Measurements from ENCODE around the gene MAGI2. TPM values are rescaled to one million over a fixed set of nuclear protein-coding genes. Genes with fewer than 3 reads are reported as not detected.

Gene MAGI2
- total RNA-seq, 2 donors from 2014 or later: 17.9 to 21.0 TPM

DNA sequence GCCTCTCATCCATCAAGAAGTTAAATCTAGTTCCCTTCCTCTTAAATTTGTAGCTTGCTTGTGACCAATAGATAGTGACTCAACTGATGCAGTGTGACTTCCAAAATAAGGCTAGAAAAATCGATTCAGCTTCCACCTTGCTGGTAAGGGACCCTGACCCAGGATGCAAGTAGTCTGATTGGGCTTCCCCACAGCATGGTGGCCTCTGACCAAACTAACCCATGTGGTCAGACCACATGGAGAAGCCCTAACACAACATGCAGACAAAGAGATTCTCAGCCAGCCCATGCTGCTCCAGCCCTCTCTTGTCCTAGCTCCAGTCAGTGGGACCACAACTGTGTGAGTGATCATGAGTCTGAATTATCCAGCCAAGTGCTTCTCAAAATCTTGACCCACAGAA lies 710.8 kb downstream of the MAGI2 start:
- intact Hi-C loops (cut with DNase I): no loop called here
- DNase-seq (ENCODE audit: low spot score): no peak

DNA sequence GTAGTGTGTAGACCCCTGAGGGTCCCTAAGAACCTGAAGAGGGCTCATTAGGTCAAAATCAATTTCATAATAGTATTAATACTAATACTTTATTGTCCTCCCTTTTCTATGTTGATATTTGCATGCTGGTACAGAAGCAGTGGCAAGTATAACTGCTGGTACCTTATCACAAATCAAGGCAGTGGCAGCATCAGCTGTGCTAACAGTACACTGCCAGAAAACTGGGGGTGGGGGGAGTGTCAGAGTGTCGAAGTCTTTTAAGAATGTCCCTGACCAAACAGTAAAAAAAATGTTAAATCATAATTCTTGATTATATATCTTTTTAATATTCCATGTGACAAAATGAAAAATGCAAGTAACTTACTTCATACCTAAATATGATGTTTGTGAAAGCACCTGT lies 716.9 kb downstream of the MAGI2 start:
- DNase-seq (ENCODE audit: low spot score): no peak
- intact Hi-C loops (cut with DNase I): no loop called here

DNA sequence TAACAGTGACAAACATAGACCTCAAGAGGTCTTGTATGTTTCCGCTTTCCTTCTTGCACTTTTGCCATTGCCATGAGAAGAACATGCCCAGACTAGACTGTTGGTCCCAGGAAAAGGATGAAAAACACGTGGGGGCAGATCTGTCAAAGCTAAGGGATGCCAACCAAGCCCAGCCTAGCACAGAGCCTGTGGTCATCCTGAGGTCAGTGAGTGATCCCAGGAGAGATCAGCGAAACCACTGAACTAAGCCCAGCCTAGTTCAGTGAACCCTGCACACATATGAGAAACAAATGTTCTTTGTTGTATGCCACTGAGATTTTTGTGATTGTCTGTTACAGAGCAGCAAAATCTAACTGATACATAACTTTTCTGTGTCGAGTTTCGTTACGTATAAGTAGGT lies 718.8 kb downstream of the MAGI2 start:
- no peak for DNase-seq (ENCODE audit: low spot score)
- intact Hi-C loops (cut with DNase I): no loop called here

DNA sequence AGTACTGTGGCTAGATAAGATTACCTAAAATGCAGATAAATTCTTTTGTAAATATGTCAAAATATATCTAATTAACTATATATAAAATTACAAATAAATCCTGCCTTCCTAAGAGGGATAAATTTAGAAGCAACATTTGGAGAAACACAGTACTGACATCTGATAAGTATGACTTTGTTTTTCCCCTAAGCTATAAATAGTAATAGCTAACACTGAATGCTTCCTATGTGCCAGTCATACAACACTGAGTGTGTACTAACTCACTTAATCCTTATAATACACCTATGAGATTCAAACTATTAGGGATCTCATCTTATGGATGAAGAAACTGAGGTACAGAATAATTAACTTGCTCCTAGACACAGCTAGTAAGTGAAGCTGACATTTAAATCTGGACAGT lies 733.4 kb downstream of the MAGI2 start:
- intact Hi-C loops (cut with DNase I): no loop called here
- DNase-seq (ENCODE audit: low spot score): no peak

DNA sequence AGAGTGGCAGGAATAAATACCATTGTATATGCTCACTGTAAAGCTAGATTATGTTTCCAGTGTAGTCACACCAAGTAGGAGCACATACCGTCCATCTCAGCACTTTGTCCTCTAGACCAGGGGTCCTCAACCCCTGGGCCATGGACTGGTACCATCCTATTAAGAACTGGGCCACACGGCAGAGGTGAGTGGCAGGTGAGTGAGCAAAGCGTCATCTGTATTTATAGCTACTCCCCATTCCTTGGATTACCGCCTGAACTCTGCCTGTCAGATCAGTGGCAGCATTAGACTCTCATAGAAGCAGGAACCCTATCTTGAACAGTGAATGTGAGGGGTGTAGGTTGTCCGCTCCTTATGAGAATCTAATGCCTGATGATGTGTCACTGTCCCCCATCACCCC lies 735.3 kb downstream of the MAGI2 start:
- DNase-seq (ENCODE audit: low spot score): no peak
- intact Hi-C loops (cut with DNase I): no loop called here

DNA sequence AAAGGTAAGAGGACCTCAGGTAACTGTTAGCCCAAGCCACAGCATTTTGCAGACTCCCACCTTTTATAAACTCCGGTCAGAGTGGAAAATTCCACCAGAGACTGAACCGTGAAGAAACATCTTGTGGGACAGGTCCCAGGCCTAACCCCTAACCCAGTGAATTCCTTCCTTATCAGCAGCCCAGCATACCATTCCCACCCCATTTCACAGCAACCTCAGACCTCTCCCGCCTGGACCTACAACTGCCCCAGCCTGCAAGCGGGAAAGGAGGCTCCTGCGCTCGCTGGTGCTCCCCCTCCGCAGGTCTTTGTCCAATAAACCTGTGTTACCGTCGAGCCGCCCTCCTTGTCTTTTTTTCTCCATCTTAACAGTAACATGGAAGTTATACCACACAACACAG lies 736.6 kb downstream of the MAGI2 start:
- intact Hi-C loops (cut with DNase I): no loop called here
- DNase-seq (ENCODE audit: low spot score): no peak

DNA sequence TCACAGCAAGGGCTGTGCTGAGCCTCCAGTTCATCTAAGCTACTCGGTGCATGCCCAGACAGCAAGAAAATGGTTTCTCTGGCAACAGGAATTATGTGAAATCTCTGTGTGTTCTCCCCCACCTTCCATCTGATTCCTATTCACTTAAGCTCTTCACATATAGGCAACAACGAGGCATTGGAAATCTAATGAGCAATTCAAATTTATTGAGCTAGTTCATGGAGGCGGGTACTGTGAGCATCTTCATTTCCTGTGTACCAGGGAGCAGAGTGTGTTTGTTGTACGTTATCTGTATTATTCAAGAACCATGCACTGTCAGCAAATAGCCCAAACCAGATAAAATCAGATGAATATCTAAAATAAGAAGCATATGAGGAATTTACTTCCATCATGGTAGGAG lies 739.1 kb downstream of the MAGI2 start:
- intact Hi-C loops (cut with DNase I): no loop called here
- no peak for DNase-seq (ENCODE audit: low spot score)

DNA sequence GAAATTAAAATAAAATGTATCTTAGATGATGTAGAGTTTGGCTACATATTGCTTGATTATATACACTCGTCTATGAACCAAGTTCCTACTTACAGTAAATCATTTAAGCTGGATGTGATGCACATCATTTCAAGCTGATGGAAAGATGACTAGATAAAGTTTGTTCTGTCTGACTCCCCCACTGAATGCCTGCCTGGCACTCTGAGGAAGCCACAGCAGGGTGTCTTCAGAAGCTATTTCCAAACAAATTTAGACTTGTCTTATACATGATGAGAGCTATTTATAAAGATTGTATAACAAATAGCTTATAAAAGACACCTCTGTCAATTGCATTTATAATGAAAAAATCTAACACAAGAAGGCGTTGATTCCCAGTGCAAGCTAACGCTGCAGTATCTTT lies 741.4 kb downstream of the MAGI2 start:
- intact Hi-C loops (cut with DNase I): no loop called here
- DNase-seq (ENCODE audit: low spot score): no peak

DNA sequence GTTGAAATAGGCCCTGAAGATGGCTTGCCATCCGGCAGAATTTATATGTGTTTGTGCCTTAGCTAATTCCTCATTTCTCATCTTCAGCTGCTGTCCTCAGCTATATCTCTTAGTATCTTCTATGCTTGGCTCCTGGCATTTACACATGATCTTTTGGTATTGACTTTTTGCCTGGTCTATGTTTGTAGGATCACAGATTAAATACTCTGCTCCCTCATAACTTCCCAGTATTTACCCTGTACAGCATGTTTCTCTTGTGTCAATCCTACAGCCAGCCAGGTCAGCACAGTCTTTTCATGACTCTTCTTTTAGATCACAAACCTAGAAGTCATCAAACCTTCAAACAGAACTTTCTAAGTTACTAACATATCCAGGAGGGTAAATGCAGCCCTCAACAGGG lies 743.8 kb downstream of the MAGI2 start:
- intact Hi-C loops (cut with DNase I): no loop called here
- DNase-seq (ENCODE audit: low spot score): no peak

DNA sequence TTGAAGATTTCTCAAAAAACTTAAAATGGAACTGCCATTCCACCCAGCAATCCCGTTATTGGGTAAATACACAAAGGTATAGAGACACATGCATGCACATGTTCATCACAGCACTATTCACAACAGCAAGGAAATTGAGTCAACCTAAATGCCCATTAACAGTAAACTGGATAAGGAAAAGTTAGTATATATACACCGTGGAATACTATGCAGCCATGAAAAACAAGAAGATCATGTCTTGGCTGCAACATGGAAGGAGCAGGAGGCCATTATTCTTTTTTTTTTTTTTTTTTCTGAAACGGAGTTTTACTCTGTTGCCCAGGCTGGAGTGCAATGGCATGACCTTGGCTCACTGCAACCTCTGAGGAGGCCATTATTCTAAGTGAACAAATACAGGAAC lies 749.0 kb downstream of the MAGI2 start:
- DNase-seq (ENCODE audit: low spot score): no peak
- intact Hi-C loops (cut with DNase I): loop anchor here in 1 of 2 donors (2.0 kb wide), 1 partner anchor 198 kb away; no protein-coding TSS in a partner anchor

DNA sequence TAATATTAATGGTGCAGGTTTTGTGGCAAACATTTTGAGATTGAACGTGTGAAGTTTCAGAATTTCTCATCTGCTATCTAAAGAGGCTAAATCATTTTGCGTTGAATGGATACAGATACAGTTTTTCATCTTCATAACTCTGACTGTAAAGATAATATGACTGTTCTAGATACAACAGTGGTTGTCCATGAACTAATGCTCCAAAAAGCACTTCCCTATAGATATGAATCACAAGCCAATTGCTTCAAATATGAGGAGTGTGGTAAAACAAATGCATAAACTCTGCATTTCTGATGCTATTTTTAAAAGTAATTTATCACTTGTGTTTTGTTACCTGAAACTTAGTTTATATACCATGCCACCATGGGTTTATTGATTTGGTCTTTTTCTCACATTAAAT lies 750.1 kb downstream of the MAGI2 start:
- DNase-seq (ENCODE audit: low spot score): no peak
- intact Hi-C loops (cut with DNase I): no loop called here

DNA sequence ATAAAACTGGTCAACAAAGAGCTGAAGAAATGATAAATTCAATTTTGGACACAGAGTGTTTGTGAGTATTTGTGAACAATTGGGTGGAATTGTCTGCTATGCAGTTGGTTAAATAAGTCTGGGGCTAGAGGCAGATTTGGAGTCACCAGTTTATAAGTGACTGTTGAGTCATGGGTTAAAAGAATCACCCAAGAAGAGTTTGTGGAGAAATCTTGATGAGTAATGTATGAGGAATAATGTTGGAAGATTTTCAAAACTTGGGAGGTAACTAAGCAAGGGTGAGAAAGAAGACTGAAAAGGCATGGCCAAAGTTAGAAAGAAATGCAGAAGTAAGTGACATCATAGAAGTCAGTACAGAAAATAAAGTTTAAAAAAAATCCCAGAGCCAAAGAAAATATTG lies 750.7 kb downstream of the MAGI2 start:
- intact Hi-C loops (cut with DNase I): no loop called here
- no peak for DNase-seq (ENCODE audit: low spot score)

DNA sequence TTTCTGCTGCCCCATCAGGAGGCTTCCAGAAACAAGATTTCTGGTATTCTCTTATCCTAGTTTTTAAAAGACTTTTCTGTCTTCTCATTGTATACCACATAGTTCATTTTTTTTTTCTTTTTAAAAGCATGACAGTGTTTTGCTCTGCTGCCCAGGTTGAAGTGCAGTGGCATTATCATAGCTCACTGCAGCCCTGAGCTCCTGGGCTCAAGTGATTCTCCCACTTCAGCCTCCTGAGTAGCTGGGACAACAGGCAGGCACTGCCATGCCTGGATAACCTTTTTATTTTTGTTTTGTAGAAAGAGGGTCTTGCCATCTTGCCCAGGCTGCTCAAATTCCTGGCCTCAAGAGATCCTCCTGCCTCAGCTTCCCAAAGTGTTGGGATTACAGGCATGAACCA lies 757.6 kb downstream of the MAGI2 start:
- intact Hi-C loops (cut with DNase I): no loop called here
- no peak for DNase-seq (ENCODE audit: low spot score)

DNA sequence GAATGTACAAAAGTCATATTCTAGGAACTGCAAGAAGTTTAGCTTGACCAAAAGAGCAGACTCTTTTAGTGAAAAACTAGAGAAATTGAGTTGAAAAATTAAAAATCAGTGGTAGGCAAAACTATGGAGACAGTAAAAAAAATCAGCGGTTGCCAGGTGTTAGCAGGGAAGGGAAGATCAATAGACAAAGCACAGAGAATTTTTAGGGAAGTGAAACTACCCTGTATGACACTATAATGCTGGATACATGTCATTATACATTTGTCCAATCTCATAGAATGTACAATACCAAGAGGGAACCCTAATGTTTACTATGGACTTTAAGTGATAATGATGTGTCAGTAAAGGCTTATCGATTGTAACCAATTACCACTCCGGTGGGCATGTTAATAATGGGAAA lies 761.9 kb downstream of the MAGI2 start:
- intact Hi-C loops (cut with DNase I): no loop called here
- DNase-seq (ENCODE audit: low spot score): no peak

DNA sequence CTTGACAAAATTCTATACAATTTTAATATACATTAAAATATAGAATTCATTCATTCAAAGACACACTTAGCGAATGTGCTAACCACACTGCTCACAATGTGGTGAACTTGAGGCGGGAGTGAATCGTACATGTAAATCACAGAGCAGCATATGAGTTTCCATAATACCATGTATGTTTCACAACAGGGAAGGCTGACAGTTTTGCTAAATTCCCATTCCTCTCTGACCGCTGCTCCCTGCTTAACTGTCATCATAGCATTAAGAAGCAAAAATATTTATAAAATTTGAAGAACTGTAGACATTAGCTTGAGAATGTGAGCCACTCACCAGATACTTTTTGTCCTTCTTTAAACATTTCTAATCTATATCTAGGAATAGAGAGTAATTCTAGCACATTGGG lies 763.3 kb downstream of the MAGI2 start:
- DNase-seq (ENCODE audit: low spot score): no peak
- intact Hi-C loops (cut with DNase I): no loop called here

DNA sequence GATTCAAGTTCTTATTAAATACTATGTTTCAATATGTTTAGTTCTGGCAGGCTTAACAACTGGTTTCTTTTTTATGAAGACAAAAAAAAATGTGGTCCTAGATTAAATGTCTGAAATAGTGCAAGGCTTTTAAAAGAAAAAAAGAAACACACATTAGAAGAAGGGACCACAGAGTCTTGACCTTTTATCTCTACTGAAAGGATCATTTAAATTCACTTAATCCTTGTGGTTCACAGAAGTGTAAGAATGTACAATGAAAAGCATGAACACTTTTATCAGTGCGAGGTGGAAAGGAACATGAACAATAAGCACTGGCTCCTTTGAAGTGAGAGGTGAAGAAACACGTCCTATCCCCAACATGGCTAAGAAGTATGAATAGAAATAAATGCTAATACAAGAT lies 765.1 kb downstream of the MAGI2 start:
- intact Hi-C loops (cut with DNase I): no loop called here
- DNase-seq (ENCODE audit: low spot score): no peak

DNA sequence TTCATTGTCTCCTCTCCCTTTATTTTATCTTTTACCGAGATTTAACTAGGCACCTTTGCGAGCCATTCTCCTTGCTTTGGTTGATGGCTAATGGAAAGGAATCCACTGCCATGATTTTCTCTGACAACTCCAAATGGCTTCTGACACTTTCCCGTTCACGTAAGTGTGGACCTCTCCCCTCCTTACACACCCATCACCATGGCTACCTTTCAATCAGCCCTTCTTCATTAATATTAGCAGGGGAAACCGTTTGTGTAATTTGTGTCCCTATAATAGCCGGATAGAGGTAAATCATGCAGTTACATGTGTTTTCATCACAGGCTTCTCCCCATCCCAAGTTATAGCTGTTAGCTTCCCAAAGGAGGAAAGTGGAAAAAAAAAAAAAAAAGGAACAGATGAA lies 767.3 kb downstream of the MAGI2 start:
- DNase-seq (ENCODE audit: low spot score): no peak
- intact Hi-C loops (cut with DNase I): no loop called here

DNA sequence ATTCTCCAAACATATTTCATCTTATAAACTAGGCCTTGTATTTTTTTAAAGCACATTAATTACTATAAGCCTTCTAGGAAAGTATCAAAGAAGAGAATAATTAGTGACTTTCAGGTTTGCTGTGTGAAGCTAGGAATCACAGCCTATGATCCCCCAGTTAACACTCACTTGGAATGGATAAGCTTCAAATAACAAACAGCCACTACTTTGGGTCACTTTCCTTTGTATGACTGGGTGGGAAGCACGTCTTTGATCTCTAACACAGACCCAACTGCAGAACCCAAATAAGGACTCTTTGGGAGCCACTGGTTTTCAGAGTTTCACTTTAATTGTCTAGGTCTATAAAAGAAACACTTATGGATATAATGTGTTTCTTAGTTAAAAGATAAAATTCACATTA lies 769.3 kb downstream of the MAGI2 start:
- intact Hi-C loops (cut with DNase I): no loop called here

DNA sequence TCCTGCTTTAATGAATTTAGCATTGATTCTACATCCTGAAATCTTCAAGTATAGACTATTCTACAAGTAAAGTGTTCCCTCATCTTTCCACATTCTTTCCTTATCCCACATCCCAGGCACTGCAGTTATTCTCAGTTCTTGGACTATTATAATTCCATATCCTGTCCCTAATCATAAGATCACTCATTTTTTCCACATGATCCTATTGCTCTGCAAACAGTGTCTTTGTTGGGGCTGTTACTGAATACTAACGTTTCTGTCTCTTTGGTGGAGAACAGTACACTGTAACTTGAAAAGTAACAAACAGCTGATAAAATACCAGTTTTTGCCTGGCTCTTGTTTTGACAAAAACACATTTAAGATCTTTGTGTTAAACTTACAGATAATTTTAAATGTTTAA lies 769.9 kb downstream of the MAGI2 start:
- intact Hi-C loops (cut with DNase I): no loop called here

More for the DNA sequence above, 769.3 kb downstream of the MAGI2 start:
- no peak for DNase-seq (ENCODE audit: low spot score)

DNA sequence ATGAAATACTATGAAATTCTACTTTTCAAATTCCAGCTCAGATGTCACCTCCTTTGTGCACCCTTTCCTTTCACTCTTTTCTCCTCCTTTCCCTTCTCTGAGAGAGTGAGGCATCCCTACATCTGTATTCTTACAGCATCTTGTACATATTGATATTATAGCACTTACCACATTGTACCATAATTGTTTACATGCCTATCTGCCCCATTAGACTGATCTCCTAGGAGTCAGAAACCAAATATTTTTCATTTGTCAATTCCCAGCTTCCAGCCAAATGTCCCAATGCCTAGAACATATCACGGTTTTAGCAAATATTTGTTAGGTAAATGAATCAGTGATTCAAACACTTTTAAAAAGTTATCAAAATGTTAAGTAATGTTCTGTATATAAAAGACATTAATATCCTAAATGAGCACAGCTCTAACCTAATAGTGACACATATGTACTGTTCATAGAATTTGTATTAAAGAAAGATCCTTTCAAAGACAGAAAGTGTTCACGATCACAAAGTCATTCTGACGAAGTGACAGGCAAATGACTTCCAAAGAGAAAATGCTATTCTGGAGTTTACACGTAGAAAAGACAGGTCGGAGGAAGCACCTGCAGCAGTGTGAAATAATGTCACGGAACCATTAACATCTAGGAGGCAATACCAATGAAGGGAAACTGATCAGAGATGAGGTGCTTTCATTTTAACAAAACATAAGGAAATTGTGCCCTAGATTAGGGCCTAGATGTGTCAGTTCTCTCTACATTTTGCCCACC lies 774.2 kb downstream of the MAGI2 start:
- no peak for DNase-seq (ENCODE audit: low spot score)
- intact Hi-C loops (cut with DNase I): no loop called here

More for the DNA sequence above, 769.9 kb downstream of the MAGI2 start:
- DNase-seq (ENCODE audit: low spot score): no peak

DNA sequence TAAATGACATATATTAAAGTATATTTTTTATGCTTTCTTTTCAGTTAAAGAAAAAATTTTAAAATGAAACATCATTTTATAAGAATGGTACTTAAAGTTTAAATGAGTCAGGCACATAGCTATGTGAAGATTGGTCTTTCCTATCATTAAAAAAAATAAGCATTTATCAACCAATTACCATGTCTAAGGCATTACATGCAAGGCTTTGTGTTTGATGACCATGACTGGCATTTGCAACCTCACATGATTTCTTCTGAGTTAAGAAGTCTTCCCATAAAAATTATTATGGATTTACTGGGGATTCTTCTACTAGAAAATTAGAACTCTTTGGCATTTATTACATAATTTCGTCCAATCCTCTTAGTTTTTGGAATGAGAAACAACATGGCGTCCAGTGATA lies 776.1 kb downstream of the MAGI2 start:
- intact Hi-C loops (cut with DNase I): no loop called here
- no peak for DNase-seq (ENCODE audit: low spot score)

DNA sequence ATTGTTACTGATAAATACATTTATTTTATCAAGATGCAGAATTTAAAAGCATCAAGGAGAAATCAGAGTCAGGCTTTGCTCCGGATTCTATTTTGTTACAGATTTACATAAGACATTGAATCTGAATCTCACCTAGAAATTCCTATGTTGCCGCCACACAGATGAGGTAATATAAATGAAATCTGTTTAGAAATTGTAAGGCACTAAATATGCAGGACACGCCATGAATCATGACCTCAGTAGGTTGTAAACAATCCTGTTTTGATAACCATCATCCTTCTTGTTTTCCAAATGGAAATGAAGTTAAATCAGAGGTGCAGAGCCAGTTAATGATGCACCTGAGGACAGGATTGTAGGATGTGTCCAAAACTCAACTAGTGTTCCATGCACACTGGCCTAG lies 778.0 kb downstream of the MAGI2 start:
- DNase-seq (ENCODE audit: low spot score): no peak
- intact Hi-C loops (cut with DNase I): no loop called here

Measured in posterior vena cava (tissue), 2 donors.